HEK293 (cell line): ENCODE results near the gene MOCS3.

Experiments
- CTCF ChIA-PET: fragments of 350-600 bp; formaldehyde crosslinking; extraction: SDS; loops from one replicate; lab custom pipeline; 2021; ENCODE audit warnings: antibody characterized with exemption; lab: Yijun Ruan, JAX
- POLR2A ChIA-PET: fragments of 300-600 bp; formaldehyde crosslinking; extraction: SDS; loops from one replicate; lab custom pipeline; 2020; ENCODE audit warnings: antibody characterized with exemption, inconsistent platforms; lab: Yijun Ruan, JAX
- H3K27ac ChIP-seq: fragments of 200-500 bp; sonication (Bioruptor generic); 2 replicates; pipeline ENCODE4 v1.5.1; 2014; ENCODE audit warnings: low read depth, low read length, control low read depth, inconsistent platforms; ENCODE audit errors: extremely low read depth
- H3K36me3 ChIP-seq, 2 experiments: fragments of 200-500 bp in 1 of 2; sonication (Bioruptor generic) in 1 of 2; 1 replicate in 1 of 2; 2 replicates in 1 of 2; pipeline ENCODE4 v1.5.1; 2014 to 2017; ENCODE audit warnings: inconsistent platforms in 2 of 2, low read length in 2 of 2; ENCODE audit not compliant: control insufficient read depth in 2 of 2, insufficient read depth in 1 of 2
- H3K4me1 ChIP-seq: fragments of 200-500 bp; sonication (Bioruptor generic); 2 replicates; pipeline ENCODE4 v1.5.1; 2014; ENCODE audit warnings: mild to moderate bottlenecking, low read length, inconsistent platforms; ENCODE audit not compliant: control insufficient read depth, insufficient read depth
- H3K4me3 ChIP-seq: 2 replicates; pipeline ENCODE4 v1.5.1; 2011; ENCODE audit warnings: low read depth, mild to moderate bottlenecking, control low read depth, low read length, moderate library complexity
- H3K9me3 ChIP-seq: fragments of 200-500 bp; sonication (Bioruptor generic); 2 replicates; pipeline ENCODE4 v1.5.1; 2014; ENCODE audit warnings: low read depth, low read length, inconsistent platforms; ENCODE audit not compliant: control insufficient read depth, insufficient read depth
- ATF2 ChIP-seq: fragments of 450-650 bp; formaldehyde crosslinking; IDR thresholded peaks from 2 replicates; pipeline ENCODE4 v1.5.1; 2016; ENCODE audit warnings: missing biosample characterization, missing genetic modification characterization, low read depth
- FEZF1 ChIP-seq: fragments of 450-650 bp; formaldehyde crosslinking; IDR thresholded peaks from 2 replicates; pipeline ENCODE4 v1.5.1; 2016; ENCODE audit warnings: missing biosample characterization, missing genetic modification characterization
- GLIS1 ChIP-seq: fragments of 450-650 bp; formaldehyde crosslinking; IDR thresholded peaks from 2 replicates; pipeline ENCODE4 v1.5.1; 2016; ENCODE audit warnings: missing biosample characterization, missing genetic modification characterization
- INSM2 ChIP-seq: fragments of 450-650 bp; formaldehyde crosslinking; IDR thresholded peaks from 2 replicates; pipeline ENCODE4 v1.5.1; 2016; ENCODE audit warnings: missing biosample characterization, missing genetic modification characterization
- KLF17 ChIP-seq: fragments of 450-650 bp; formaldehyde crosslinking; IDR thresholded peaks from 2 replicates; pipeline ENCODE4 v1.5.1; 2016; ENCODE audit warnings: missing biosample characterization, missing genetic modification characterization
- SCRT2 ChIP-seq: fragments of 450-650 bp; formaldehyde crosslinking; IDR thresholded peaks from 2 replicates; pipeline ENCODE4 v1.5.1; 2016; ENCODE audit warnings: missing biosample characterization, missing genetic modification characterization
- SP2 ChIP-seq: fragments of 450-650 bp; formaldehyde crosslinking; IDR thresholded peaks from 2 replicates; pipeline ENCODE4 v1.5.1; 2016; ENCODE audit warnings: missing biosample characterization, missing genetic modification characterization
- SP7 ChIP-seq: fragments of 450-650 bp; formaldehyde crosslinking; IDR thresholded peaks from 2 replicates; pipeline ENCODE4 v1.5.1; 2016; ENCODE audit warnings: missing biosample characterization, missing genetic modification characterization
- TCF7L2 ChIP-seq: IDR thresholded peaks from 2 replicates; pipeline ENCODE4 v1.6.1; 2011; ENCODE audit warnings: low read depth, mild to moderate bottlenecking, inconsistent platforms, low read length, moderate library complexity, borderline replicate concordance
- YY1 ChIP-seq: fragments of 450-650 bp; formaldehyde crosslinking; IDR thresholded peaks from 2 replicates; pipeline ENCODE4 v1.5.1; 2018; ENCODE audit warnings: missing biosample characterization, missing genetic modification characterization
- YY2 ChIP-seq: fragments of 450-650 bp; formaldehyde crosslinking; IDR thresholded peaks from 2 replicates; pipeline ENCODE4 v1.5.1; 2016; ENCODE audit warnings: missing biosample characterization, missing genetic modification characterization
- ZBTB17 ChIP-seq: fragments of 450-650 bp; formaldehyde crosslinking; IDR thresholded peaks from 2 replicates; pipeline ENCODE4 v1.5.1; 2016; ENCODE audit warnings: missing biosample characterization, missing genetic modification characterization
- ZBTB21 ChIP-seq: fragments of 450-650 bp; formaldehyde crosslinking; IDR thresholded peaks from 2 replicates; pipeline ENCODE4 v1.5.1; 2017; ENCODE audit warnings: missing biosample characterization, missing genetic modification characterization
- ZEB2 ChIP-seq: fragments of 450-650 bp; formaldehyde crosslinking; IDR thresholded peaks from 2 replicates; pipeline ENCODE4 v1.5.1; 2016; ENCODE audit warnings: missing biosample characterization, missing genetic modification characterization
- ZFP3 ChIP-seq: fragments of 450-650 bp; formaldehyde crosslinking; IDR thresholded peaks from 2 replicates; pipeline ENCODE4 v1.5.1; 2016; ENCODE audit warnings: low read depth, missing biosample characterization, missing genetic modification characterization
- ZNF146 ChIP-seq: fragments of 450-650 bp; formaldehyde crosslinking; IDR thresholded peaks from 2 replicates; pipeline ENCODE4 v1.5.1; 2016; ENCODE audit warnings: missing biosample characterization, missing genetic modification characterization
- ZNF157 ChIP-seq: fragments of 450-650 bp; formaldehyde crosslinking; IDR thresholded peaks from 2 replicates; pipeline ENCODE4 v1.5.1; 2016; ENCODE audit warnings: missing biosample characterization, missing genetic modification characterization
- ZNF169 ChIP-seq: fragments of 450-650 bp; formaldehyde crosslinking; IDR thresholded peaks from 2 replicates; pipeline ENCODE4 v1.5.1; 2016; ENCODE audit warnings: missing biosample characterization, missing genetic modification characterization
- ZNF184 ChIP-seq: fragments of 450-650 bp; IDR thresholded peaks from 2 replicates; pipeline ENCODE4 v1.5.1; 2018; ENCODE audit warnings: missing biosample characterization, mild to moderate bottlenecking, missing genetic modification characterization
- ZNF2 ChIP-seq: fragments of 450-650 bp; formaldehyde crosslinking; IDR thresholded peaks from 2 replicates; pipeline ENCODE4 v1.5.1; 2016; ENCODE audit warnings: missing biosample characterization, missing genetic modification characterization
- ZNF24 ChIP-seq: fragments of 450-650 bp; formaldehyde crosslinking; IDR thresholded peaks from 2 replicates; pipeline ENCODE4 v1.5.1; 2016; ENCODE audit warnings: missing biosample characterization, missing genetic modification characterization
- ZNF292 ChIP-seq: fragments of 450-650 bp; formaldehyde crosslinking; IDR thresholded peaks from 2 replicates; pipeline ENCODE4 v1.5.1; 2016; ENCODE audit warnings: low read depth, missing biosample characterization, missing genetic modification characterization, borderline replicate concordance
- ZNF404 ChIP-seq: fragments of 450-650 bp; formaldehyde crosslinking; IDR thresholded peaks from 2 replicates; pipeline ENCODE4 v1.5.1; 2017; ENCODE audit warnings: missing biosample characterization, missing genetic modification characterization
- ZNF449 ChIP-seq: fragments of 450-650 bp; formaldehyde crosslinking; IDR thresholded peaks from 2 replicates; pipeline ENCODE4 v1.5.1; 2017; ENCODE audit warnings: missing biosample characterization, mild to moderate bottlenecking, missing genetic modification characterization, moderate library complexity
- ZNF501 ChIP-seq: fragments of 450-650 bp; formaldehyde crosslinking; IDR thresholded peaks from 2 replicates; pipeline ENCODE4 v1.5.1; 2016; ENCODE audit warnings: missing biosample characterization, missing genetic modification characterization
- ZNF561 ChIP-seq: fragments of 450-650 bp; IDR thresholded peaks from 2 replicates; pipeline ENCODE4 v1.5.1; 2018; ENCODE audit warnings: missing biosample characterization, missing genetic modification characterization, borderline replicate concordance
- ZNF639 ChIP-seq: fragments of 450-650 bp; formaldehyde crosslinking; IDR thresholded peaks from 2 replicates; pipeline ENCODE4 v1.5.1; 2016; ENCODE audit warnings: missing biosample characterization, missing genetic modification characterization
- ZNF677 ChIP-seq: fragments of 450-650 bp; IDR thresholded peaks from 2 replicates; pipeline ENCODE4 v1.5.0; 2018; ENCODE audit warnings: missing biosample characterization, mild to moderate bottlenecking, missing genetic modification characterization, moderate library complexity
- ZSCAN18 ChIP-seq: fragments of 450-650 bp; formaldehyde crosslinking; IDR thresholded peaks from 2 replicates; pipeline ENCODE4 v1.5.1; 2016; ENCODE audit warnings: missing biosample characterization, missing genetic modification characterization

Gene MOCS3

GRCh38 chr20:50957798-50958614 is 612 bp upstream of the MOCS3 start, which contains the start of gene DPM1:
Gene DPM1 (minus strand): TSS chr20:50958532. CDS start chr20:50958523, 9 bp downstream.
- Histone ChIP-seq H3K36me3 (peaks cover 17 to 42% of the 10 kb centered on the region in 2 experiments), H3K27ac (peak within 1 kb of the TSS; percentile 87)
- TF ChIP-seq INSM2 (0 out of 2 replicates have a peak, but pooled peaks have one; percentile 35), ZEB2 (tag by site-specific recombination) (0 out of 2 replicates have a peak, but pooled peaks have one; percentile 29), ZSCAN18 (tag by site-specific recombination) (no peak), ZNF677 (tag by site-specific recombination) (no peak), ZNF404 (no peak), FEZF1 (tag by site-specific recombination) (peak; percentile 45), ZNF501 (tag by site-specific recombination) (peak; percentile 70), ZFP3 (tag by site-specific recombination) (no peak), ZNF146 (peak; percentile 38; the same call in 1 of the 2 replicates), ZNF2 (tag by site-specific recombination) (no peak), TCF7L2 (0 out of 2 replicates have a peak, but pooled peaks have one; percentile 33), ZBTB21 (tag by site-specific recombination) (peak; percentile 79), KLF17 (peak; percentile 37; the same call in 1 of the 2 replicates), ZNF184 (tag by site-specific recombination) (no peak), ZBTB17 (tag by site-specific recombination) (no peak), GLIS1 (tag by site-specific recombination) (0 out of 2 replicates have a peak, but pooled peaks have one; percentile 8), ZNF292 (no peak), ATF2 (peak; percentile 94), SP2 (tag by site-specific recombination) (peak; percentile 85), SP7 (peak; percentile 62; the same call in 1 of the 2 replicates), ZNF449 (tag by site-specific recombination) (no peak), YY2 (tag by site-specific recombination) (peak; percentile 68), ZNF24 (tag by site-specific recombination) (peak; percentile 63; the same call in 1 of the 2 replicates), YY1 (tag by site-specific recombination) (peak; percentile 62; the same call in 1 of the 2 replicates), ZNF169 (tag by site-specific recombination) (no peak), ZNF561 (tag by site-specific recombination) (0 out of 2 replicates have a peak, but pooled peaks have one; percentile 35), SCRT2 (peak; percentile 67; the same call in 1 of the 2 replicates), ZNF639 (tag by site-specific recombination) (0 out of 2 replicates have a peak, but pooled peaks have one; percentile 23), ZNF157 (tag by site-specific recombination) (no peak)

More at GRCh38 chr20:50957798-50958614, 612 bp upstream of the MOCS3 start, which contains the start of gene DPM1:
- Histone ChIP-seq H3K9me3 (no peaks in the 10 kb centered on the region), H3K4me1 (peaks cover 2% of the 10 kb centered on the region; the same call in 1 of the 2 replicates), H3K4me3 (peak within 1 kb of the TSS; percentile 100)
- ChIA-PET CTCF (interaction anchor here (0.7 to 2.2 kb wide), 6 partner anchors 23 to 167 kb away, joined by 3 to 8 read pairs (median 5); partner anchors contain the start of gene ADNP), POLR2A (interaction anchor here (0.6 to 2.6 kb wide), 7 partner anchors 11 to 167 kb away, joined by 3 to 35 read pairs (median 5); partner anchors contain the start of genes ADNP and BCAS4)
